HL-60/S4 (cell line): ENCODE measurements around the gene ALDH3A2.
"Not testable (repeated sequence)": the region's sequence is repeated elsewhere in the genome, so short reads cannot be mapped to it uniquely, and the experiment has no call there.

Experiments
- in situ Hi-C: fragments of 300-500 bp; cut with MboI; formaldehyde crosslinking; loops from 2 replicates; pipeline ENCODE4 v1.14.3; 2022; ENCODE audit warnings: low sequenced_read_pairs

Gene ALDH3A2

GRCh38 chr17:19649274-19649541 lies 657 bp downstream of the ALDH3A2 start:
- in situ Hi-C loops = no loop called here

- in situ Hi-C loops = no loop called here
Observed at GRCh38 chr17:19650826-19651225, 2.3 kb downstream of the ALDH3A2 start.

- in situ Hi-C loops = no loop called here
Observed at GRCh38 chr17:19651451-19652238, 3.1 kb downstream of the ALDH3A2 start.

DNA sequence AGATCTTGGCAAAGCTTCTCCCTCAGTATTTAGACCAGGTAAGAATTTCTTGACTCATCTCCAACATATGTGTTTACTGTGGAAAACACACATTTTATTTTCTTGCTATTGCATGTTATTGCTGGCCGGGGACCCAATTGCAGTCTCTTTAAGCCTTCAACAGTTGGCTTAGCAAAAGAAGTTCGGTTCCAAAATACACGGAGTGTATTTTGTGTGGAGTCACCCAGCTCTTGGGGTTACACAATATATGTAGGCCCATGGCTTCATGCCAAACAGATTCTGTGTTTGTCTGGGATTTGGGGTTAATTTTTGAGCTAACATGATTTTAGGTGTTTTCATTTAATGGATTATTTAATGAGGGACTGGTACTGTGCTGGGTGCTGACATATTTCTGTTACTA lies 4.0 kb downstream of the ALDH3A2 start:
- in situ Hi-C loops = no loop called here

GRCh38 chr17:19654342-19654886 lies 5.9 kb downstream of the ALDH3A2 start:
- in situ Hi-C loops = no loop called here

DNA sequence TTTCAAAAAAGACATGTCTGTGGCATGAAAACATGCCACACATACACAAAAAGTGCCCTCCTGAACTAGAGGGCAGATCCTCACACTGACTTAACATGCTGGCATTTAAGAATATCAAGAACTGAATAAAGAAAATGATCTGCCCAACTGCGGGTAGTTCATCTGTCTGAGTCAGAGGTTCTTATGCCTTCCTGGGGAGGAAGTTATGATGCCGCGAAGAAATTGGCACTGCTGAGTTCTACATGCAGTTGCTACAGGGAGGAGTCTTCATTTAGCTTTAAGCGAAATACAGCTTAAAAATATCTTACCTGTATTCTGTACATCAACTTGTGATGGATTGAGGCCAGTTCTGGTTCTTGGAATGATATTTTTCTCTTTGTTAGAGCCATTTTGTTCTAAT lies 6.3 kb downstream of the ALDH3A2 start:
- in situ Hi-C loops = no loop called here

GRCh38 chr17:19656336-19656735 lies 7.8 kb downstream of the ALDH3A2 start:
- in situ Hi-C loops = no loop called here

- in situ Hi-C loops = no loop called here
Observed at GRCh38 chr17:19656851-19657581, 8.5 kb downstream of the ALDH3A2 start.

DNA sequence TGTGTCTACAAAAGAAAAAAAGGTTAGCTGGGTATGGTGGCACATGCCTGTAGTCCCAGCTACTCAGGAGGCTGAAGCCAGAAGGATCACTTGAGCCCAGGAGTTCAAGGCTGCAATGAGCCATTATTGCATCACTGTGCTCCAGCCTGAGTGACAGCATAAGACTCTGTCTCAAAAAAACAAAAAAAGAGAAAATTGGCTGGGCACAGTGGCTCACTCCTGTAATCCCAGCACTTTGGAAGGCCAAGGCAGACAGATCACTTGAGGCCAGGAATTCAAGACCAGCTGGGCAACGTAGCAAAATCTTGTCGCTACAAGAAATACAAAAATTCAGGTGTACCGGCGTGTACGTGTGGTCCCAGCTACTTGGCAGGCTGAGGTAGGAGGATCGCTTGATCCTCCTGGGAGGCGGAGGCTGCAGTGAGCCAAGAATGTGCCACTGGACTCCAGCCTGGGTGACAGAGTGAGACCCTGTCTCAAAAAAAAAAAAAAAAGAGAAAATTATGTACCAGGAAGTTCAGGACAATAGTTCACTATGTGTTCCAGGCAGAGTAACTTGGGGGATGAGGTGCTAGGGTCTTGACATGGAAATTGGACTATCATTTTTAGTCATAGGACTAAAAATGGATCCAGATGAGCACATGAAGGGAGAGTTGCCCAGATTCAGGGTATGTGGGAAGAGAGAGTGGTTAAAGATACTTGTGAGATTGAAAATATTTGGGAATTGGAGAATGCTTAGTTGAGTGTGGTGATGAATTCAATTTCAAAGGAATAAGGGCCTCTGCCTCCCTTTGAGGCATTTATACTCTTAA lies 11.0 kb downstream of the ALDH3A2 start:
- in situ Hi-C loops = no loop called here

DNA sequence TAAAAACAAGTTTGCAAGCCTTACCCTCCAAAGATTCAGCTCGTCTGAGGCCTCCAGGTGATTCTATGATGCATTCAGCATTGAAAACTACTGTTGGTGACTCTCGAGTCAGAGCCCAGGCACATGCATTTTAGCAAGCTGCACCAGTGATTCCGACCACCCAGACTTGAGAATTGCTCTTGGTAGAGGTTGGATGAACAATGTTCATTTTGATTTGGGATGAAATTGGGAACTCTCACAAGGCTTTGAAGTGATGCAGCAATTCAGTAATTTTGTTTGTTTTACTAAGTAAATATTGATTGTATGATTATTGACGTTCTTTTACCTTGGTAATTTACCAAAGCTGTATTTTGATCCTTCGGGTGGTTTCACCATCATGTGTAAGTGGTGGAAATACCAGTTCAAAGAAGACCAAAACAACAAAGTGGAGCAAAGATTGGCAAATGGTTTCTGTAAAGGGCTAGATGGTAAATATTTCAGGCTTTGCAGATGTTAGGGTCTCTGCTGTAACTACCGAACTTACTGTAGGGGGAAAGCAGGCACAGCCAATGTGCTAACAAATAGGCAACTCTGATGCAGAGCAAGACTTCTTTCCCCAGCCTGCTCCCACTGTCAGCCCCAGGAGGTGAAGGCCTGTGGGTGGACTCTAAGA lies 11.8 kb downstream of the ALDH3A2 start:
- in situ Hi-C loops = no loop called here

DNA sequence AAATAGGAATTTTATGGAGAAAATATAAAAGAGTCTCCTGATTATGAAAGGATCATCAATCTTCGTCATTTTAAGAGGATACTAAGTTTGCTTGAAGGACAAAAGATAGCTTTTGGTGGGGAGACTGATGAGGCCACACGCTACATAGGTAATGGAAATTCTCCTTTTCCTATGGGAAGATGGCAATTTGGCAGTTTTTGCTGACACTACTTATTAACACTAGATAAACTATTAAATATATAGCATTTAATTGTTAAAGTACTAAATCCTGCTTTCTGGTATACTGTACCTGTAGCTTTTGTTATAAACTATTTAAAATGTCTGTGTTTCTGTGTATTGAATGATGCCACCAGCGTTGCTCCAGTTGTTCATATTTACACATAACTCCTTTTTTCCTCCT lies 12.6 kb downstream of the ALDH3A2 start:
- in situ Hi-C loops = no loop called here

DNA sequence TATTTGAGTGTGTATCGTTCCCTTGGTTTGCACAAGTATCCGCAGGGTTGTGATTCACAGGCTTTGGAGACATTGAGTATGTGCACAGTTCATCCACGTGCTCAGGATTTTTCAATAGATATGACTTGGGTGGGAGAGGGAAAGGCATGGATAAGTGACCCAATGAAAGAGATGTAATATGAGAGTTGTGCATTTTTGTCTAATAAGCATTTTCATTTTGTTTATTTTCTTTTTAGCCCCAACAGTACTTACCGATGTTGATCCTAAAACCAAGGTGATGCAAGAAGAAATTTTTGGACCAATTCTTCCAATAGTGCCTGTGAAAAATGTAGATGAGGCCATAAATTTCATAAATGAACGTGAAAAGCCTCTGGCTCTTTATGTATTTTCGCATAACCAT lies 14.5 kb downstream of the ALDH3A2 start:
- in situ Hi-C loops = no loop called here

- in situ Hi-C loops = no loop called here
Observed at GRCh38 chr17:19664136-19664820, 15.7 kb downstream of the ALDH3A2 start.

DNA sequence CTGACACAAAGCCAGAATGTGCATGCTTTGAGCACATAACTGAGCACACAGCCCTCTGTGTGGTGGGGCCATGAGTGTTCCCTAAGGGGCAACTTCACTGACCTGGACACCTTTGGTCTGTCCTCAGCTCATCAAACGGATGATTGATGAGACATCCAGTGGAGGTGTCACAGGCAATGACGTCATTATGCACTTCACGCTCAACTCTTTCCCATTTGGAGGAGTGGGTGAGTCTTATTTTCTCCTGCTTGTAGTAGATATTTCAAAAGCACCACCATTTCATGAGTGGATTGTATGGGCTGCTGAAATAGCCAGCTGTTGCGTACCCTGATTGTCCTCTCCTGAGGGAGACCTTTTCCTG lies 16.2 kb downstream of the ALDH3A2 start:
- in situ Hi-C loops = no loop called here

- in situ Hi-C loops = not testable (repeated sequence)
Observed at GRCh38 chr17:19669680-19670079, 21.1 kb downstream of the ALDH3A2 start.

DNA sequence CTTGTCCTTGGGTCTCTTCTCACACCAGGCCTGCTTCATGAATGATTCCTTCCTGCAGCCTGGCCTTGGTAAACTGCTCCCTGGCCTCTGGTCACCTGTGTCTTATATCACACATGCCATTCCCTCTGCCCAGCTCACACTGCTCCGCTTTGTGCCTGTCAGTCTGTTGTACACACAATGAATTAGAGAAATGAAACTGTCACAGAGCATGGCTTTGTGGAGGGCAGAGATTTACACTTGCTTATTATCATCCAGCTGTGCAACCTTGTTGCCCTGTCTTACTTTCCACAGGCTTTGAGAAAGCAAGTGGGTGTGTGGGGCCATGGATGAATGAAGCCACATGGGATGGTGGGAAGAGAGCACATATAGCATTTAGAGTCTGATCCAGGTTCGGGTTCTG lies 22.4 kb downstream of the ALDH3A2 start:
- in situ Hi-C loops = no loop called here

DNA sequence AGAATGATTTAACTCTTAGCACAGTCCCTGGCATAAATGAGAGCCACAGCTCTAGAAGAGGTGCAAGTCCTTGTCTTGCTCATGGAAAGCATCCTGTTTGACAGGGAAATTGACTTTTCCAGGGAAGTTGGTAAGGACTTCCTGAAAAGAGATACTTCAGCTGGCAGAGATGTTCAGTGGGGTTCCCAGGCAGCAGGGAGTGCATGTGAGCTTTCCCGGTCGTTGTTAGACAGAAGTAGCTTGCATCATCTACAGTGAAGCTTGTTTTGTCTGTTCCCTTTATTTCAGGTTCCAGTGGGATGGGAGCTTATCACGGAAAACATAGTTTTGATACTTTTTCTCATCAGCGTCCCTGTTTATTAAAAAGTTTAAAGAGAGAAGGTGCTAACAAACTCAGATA lies 22.9 kb downstream of the ALDH3A2 start:
- in situ Hi-C loops = no loop called here

- in situ Hi-C loops = no loop called here
Observed at GRCh38 chr17:19672009-19672750, 23.6 kb downstream of the ALDH3A2 start.

DNA sequence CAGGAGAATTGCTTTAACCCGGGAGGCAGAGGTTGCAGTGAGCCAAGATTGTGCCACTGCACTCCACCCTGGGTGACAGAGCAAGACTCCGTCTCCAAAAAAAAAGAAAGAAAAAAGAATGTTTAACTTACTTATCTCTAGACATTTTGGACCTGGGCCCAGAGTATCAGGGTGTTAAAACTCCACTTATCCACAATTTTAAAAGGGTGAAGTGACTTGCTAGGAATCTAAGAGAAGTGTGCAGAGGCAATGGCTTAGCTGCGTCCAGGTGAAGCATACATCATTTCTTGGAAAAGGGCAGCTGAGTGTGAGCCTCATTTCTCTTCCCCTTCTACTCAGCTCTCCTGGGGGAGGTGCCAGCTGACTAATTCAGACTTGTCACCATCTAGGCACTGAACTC lies 25.1 kb downstream of the ALDH3A2 start:
- in situ Hi-C loops = no loop called here

- in situ Hi-C loops = no loop called here
Observed at GRCh38 chr17:19676896-19677295, 28.3 kb downstream of the ALDH3A2 start.
